Effector memory CD4-positive, alpha-beta T cell (primary cell): ENCODE measurements around the gene GYS1.

Experiments
- DNase-seq, 3 donors: peaks; one replicate each; pipeline ENCODE4 v3.0.0-alpha.2; 2020
- H3K27ac ChIP-seq: 2 replicates; pipeline ENCODE4 v1.7.0; 2013; ENCODE audit warnings: mild to moderate bottlenecking, low read length, moderate library complexity; ENCODE audit not compliant: insufficient read depth, poor library complexity, severe bottlenecking
- H3K27me3 ChIP-seq: replicated peaks from 2 replicates; pipeline ENCODE4 v1.7.0; 2013; ENCODE audit warnings: mild to moderate bottlenecking, low read length; ENCODE audit not compliant: insufficient read depth, control insufficient read depth, poor library complexity, severe bottlenecking
- H3K36me3 ChIP-seq: 2 replicates; pipeline ENCODE4 v1.7.0; 2013; ENCODE audit warnings: mild to moderate bottlenecking, low read length, moderate library complexity; ENCODE audit not compliant: control insufficient read depth, insufficient read depth
- H3K4me1 ChIP-seq: 2 replicates; pipeline ENCODE4 v1.7.0; 2013; ENCODE audit warnings: low read length, mild to moderate bottlenecking; ENCODE audit not compliant: control insufficient read depth, insufficient read depth, poor library complexity, severe bottlenecking
- H3K4me3 ChIP-seq: 2 replicates; pipeline ENCODE4 v1.7.0; 2013; ENCODE audit warnings: low read length, low read depth, mild to moderate bottlenecking; ENCODE audit not compliant: insufficient read depth, poor library complexity, severe bottlenecking
- H3K9me3 ChIP-seq: 2 replicates; pipeline ENCODE4 v1.7.0; 2013; ENCODE audit warnings: mild to moderate bottlenecking, low read length, moderate library complexity; ENCODE audit not compliant: control insufficient read depth

Gene GYS1

GRCh38 chr19:48958006-48958405 is 35.1 kb downstream of the GYS1 start:
- H3K4me3 ChIP-seq = no peak overlapping the region
- no peaks in the 10 kb centered on the region for H3K9me3 ChIP-seq
- H3K27ac ChIP-seq = no peak overlapping the region
- no peaks in the 10 kb centered on the region for H3K27me3 ChIP-seq
- no peaks in the 10 kb centered on the region for H3K36me3 ChIP-seq
- no peak for DNase-seq
- peaks cover 26% of the 10 kb centered on the region for H3K4me1 ChIP-seq

- H3K9me3 ChIP-seq = no peaks in the 10 kb centered on the region
- DNase-seq = no peak
- no peaks in the 10 kb centered on the region for H3K36me3 ChIP-seq
- H3K4me1 ChIP-seq = peaks cover 12% of the 10 kb centered on the region
- no peaks in the 10 kb centered on the region for H3K27me3 ChIP-seq
- H3K27ac ChIP-seq = peak overlapping the region; percentile 85
- H3K4me3 ChIP-seq = peak overlapping the region; percentile 88
Measured at GRCh38 chr19:48955308-48955958, 37.7 kb downstream of the GYS1 start.

- peak within 1 kb of the TSS; percentile 88 for H3K4me3 ChIP-seq
Measured at GRCh38 chr19:48954595-48955307, 38.4 kb downstream of the GYS1 start, which contains the start of gene BAX. Gene BAX (plus strand): TSS chr19:48954875. CDS start chr19:48954929, 54 bp downstream.

GRCh38 chr19:48953990-48954594 is 39.0 kb downstream of the GYS1 start:
- Histone ChIP-seq H3K9me3 (no peaks in the 10 kb centered on the region), H3K27ac (peak overlapping the region; percentile 85), H3K4me3 (peak overlapping the region; percentile 88), H3K36me3 (no peaks in the 10 kb centered on the region), H3K27me3 (no peaks in the 10 kb centered on the region), H3K4me1 (peaks cover 12% of the 10 kb centered on the region)
- no peak for DNase-seq

More at GRCh38 chr19:48954595-48955307, 38.4 kb downstream of the GYS1 start, which contains the start of gene BAX:
- peak; percentile 67 to 87 (median 76) for DNase-seq
- no peaks in the 10 kb centered on the region for H3K36me3 ChIP-seq
- H3K4me1 ChIP-seq = peaks cover 12% of the 10 kb centered on the region
- no peaks in the 10 kb centered on the region for H3K27me3 ChIP-seq
- peak within 1 kb of the TSS; percentile 85 for H3K27ac ChIP-seq
- H3K9me3 ChIP-seq = no peaks in the 10 kb centered on the region

GRCh38 chr19:48953141-48953540 is 40.0 kb downstream of the GYS1 start:
- H3K27me3 ChIP-seq = no peaks in the 10 kb centered on the region
- no peak for DNase-seq
- no peaks in the 10 kb centered on the region for H3K9me3 ChIP-seq
- H3K4me3 ChIP-seq = no peak overlapping the region
- H3K36me3 ChIP-seq = no peaks in the 10 kb centered on the region
- H3K4me1 ChIP-seq = peaks cover 12% of the 10 kb centered on the region
- no peak overlapping the region for H3K27ac ChIP-seq

GRCh38 chr19:48950830-48951519 is 42.1 kb downstream of the GYS1 start:
- DNase-seq = no peak
- no peaks in the 10 kb centered on the region for H3K27me3 ChIP-seq
- no peak overlapping the region for H3K4me3 ChIP-seq
- H3K4me1 ChIP-seq = peaks cover 11% of the 10 kb centered on the region
- H3K36me3 ChIP-seq = no peaks in the 10 kb centered on the region
- no peaks in the 10 kb centered on the region for H3K9me3 ChIP-seq
- no peak overlapping the region for H3K27ac ChIP-seq

- H3K27me3 ChIP-seq = no peaks in the 10 kb centered on the region
- H3K4me3 ChIP-seq = no peak overlapping the region
- no peaks in the 10 kb centered on the region for H3K36me3 ChIP-seq
- no peaks in the 10 kb centered on the region for H3K9me3 ChIP-seq
- H3K27ac ChIP-seq = no peak overlapping the region
- DNase-seq = no peak
- H3K4me1 ChIP-seq = peaks cover 3% of the 10 kb centered on the region
Measured at GRCh38 chr19:48950159-48950558, 43.0 kb downstream of the GYS1 start.

GRCh38 chr19:48947258-48947542 is 45.9 kb downstream of the GYS1 start:
- Histone ChIP-seq H3K4me1 (no peaks in the 10 kb centered on the region), H3K4me3 (no peak overlapping the region), H3K27ac (no peak overlapping the region), H3K36me3 (no peaks in the 10 kb centered on the region), H3K9me3 (no peaks in the 10 kb centered on the region), H3K27me3 (no peaks in the 10 kb centered on the region)
- DNase-seq = no peak

- Histone ChIP-seq H3K4me3 (no peak overlapping the region), H3K4me1 (no peaks in the 10 kb centered on the region), H3K27me3 (no peaks in the 10 kb centered on the region), H3K9me3 (no peaks in the 10 kb centered on the region), H3K27ac (no peak overlapping the region), H3K36me3 (no peaks in the 10 kb centered on the region)
- DNase-seq = no peak
Measured at GRCh38 chr19:48946463-48947257, 46.4 kb downstream of the GYS1 start.
